SK-N-SH (cell line): ENCODE measurements around the gene QSOX1.

Source experiments
- EZH2phosphoT487 ChIP-seq: fragments of 200-600 bp; sonication (generic); IDR thresholded peaks from 2 replicates; pipeline ENCODE4 v1.6.1; 2017; ENCODE audit warnings: low read depth, mixed run types, mild to moderate bottlenecking, antibody characterized with exemption, moderate library complexity, borderline replicate concordance
- GATA2 ChIP-seq: sonication (generic); formaldehyde crosslinking; IDR thresholded peaks from 2 replicates; pipeline ENCODE4 v1.5.0; 2020; ENCODE audit warnings: mild to moderate bottlenecking, missing genetic modification reagents
- MXI1 ChIP-seq: IDR thresholded peaks from 2 replicates; pipeline ENCODE4 v1.6.1; 2012; ENCODE audit warnings: mild to moderate bottlenecking, low read depth, low read length, improper control_type of control experiment
- SIN3A ChIP-seq: IDR thresholded peaks from 2 replicates; pipeline ENCODE4 v1.6.1; 2012; ENCODE audit warnings: low read depth, mild to moderate bottlenecking, low read length, moderate library complexity, borderline replicate concordance
- SMC3 ChIP-seq: IDR thresholded peaks from 2 replicates; pipeline ENCODE4 v1.6.1; 2012; ENCODE audit warnings: low read depth, low read length, improper control_type of control experiment
- TAF1 ChIP-seq: IDR thresholded peaks from 2 replicates; pipeline ENCODE4 v1.6.1; 2012; ENCODE audit warnings: low read depth, mild to moderate bottlenecking, low read length, moderate library complexity, borderline replicate concordance
- TCF12 ChIP-seq: IDR thresholded peaks from 2 replicates; pipeline ENCODE4 v1.4.0; 2012
- TF ChIP-seq, protein P1 (sequence below): fragments of 200-600 bp; sonication (generic); IDR thresholded peaks from 2 replicates; pipeline ENCODE4 v1.6.1; 2017; ENCODE audit warnings: antibody characterized with exemption, mild to moderate bottlenecking, moderate library complexity
- TF ChIP-seq, protein P2 (sequence below): IDR thresholded peaks from 2 replicates; pipeline ENCODE4 v1.6.1; 2012; ENCODE audit warnings: mild to moderate bottlenecking, low read depth, low read length, moderate library complexity

DNA sequence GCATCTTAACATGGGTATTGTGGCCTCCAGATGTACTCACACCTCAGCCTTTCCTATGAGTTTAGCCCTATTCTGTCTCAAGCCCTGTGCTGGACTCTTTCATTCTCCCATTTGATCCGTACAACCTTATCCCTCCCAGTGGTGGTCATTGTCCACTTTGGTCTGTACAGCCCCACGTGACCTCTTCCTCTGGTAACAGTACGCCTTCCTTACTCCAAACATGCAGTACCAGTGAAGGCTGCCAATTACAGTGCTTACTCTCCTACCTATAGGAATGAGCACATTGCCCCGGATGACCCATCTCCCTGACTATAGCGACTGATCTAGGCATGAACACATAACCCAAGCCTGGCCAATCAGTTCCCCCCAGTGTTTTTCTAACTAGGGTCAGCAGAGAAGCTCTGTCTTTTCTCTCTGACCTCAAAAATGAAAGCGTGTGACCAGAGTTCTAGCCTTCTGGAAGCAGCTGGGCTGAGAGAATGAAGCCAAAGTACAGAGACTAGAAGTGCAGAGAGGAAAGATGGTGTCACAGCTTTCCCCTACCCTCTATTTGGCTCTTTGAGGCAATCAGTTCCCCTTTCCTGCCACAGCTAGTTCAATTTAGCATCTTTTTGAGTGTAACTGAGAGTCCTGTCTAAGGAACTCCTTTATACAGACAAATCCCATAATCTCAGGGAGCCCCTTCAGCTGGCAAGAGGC is 9.9 kb upstream of the QSOX1 start:
- TF ChIP-seq, protein P1, sequence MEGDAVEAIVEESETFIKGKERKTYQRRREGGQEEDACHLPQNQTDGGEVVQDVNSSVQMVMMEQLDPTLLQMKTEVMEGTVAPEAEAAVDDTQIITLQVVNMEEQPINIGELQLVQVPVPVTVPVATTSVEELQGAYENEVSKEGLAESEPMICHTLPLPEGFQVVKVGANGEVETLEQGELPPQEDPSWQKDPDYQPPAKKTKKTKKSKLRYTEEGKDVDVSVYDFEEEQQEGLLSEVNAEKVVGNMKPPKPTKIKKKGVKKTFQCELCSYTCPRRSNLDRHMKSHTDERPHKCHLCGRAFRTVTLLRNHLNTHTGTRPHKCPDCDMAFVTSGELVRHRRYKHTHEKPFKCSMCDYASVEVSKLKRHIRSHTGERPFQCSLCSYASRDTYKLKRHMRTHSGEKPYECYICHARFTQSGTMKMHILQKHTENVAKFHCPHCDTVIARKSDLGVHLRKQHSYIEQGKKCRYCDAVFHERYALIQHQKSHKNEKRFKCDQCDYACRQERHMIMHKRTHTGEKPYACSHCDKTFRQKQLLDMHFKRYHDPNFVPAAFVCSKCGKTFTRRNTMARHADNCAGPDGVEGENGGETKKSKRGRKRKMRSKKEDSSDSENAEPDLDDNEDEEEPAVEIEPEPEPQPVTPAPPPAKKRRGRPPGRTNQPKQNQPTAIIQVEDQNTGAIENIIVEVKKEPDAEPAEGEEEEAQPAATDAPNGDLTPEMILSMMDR: no peak
- TF ChIP-seq SIN3A: no peak
- no peak for TF ChIP-seq TCF12
- TF ChIP-seq, protein P2, sequence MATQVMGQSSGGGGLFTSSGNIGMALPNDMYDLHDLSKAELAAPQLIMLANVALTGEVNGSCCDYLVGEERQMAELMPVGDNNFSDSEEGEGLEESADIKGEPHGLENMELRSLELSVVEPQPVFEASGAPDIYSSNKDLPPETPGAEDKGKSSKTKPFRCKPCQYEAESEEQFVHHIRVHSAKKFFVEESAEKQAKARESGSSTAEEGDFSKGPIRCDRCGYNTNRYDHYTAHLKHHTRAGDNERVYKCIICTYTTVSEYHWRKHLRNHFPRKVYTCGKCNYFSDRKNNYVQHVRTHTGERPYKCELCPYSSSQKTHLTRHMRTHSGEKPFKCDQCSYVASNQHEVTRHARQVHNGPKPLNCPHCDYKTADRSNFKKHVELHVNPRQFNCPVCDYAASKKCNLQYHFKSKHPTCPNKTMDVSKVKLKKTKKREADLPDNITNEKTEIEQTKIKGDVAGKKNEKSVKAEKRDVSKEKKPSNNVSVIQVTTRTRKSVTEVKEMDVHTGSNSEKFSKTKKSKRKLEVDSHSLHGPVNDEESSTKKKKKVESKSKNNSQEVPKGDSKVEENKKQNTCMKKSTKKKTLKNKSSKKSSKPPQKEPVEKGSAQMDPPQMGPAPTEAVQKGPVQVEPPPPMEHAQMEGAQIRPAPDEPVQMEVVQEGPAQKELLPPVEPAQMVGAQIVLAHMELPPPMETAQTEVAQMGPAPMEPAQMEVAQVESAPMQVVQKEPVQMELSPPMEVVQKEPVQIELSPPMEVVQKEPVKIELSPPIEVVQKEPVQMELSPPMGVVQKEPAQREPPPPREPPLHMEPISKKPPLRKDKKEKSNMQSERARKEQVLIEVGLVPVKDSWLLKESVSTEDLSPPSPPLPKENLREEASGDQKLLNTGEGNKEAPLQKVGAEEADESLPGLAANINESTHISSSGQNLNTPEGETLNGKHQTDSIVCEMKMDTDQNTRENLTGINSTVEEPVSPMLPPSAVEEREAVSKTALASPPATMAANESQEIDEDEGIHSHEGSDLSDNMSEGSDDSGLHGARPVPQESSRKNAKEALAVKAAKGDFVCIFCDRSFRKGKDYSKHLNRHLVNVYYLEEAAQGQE: no peak
- no peak for TF ChIP-seq MXI1
- no peak for TF ChIP-seq EZH2phosphoT487
- TF ChIP-seq GATA2 (CRISPR knock-in tag): no peak
- no peak for TF ChIP-seq SMC3
- TF ChIP-seq TAF1: no peak
